Measurements from ENCODE around the gene ZYX.

Gene ZYX

DNA sequence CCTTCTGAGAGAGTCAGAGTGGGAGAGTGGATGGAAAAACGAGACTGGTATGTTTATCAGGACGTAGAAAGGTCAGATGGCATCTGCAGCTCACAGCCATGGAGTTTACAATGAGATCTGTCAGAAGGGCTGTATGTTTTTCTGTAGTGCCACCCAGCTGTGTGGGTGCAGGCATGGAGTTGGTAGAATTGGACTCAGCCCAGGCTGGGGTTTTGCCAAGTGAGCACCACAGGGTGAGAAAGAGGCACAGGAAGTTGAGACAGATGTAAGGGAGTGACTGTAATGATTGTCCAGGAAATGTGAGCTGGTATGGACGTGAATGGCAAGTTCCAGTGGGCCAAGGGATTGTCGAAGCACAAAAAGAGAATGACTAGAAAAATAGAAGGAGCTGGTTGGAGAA lies 9.1 kb upstream of the ZYX start:
- TF ChIP-seq CTCF (IDR thresholded peaks at IDR 0.05; ENCODE audit: low read depth, low read length, missing control alignments) = no peak
- no peak for DNase-seq (ENCODE audit: low read depth)
- no peak overlapping the region for H3K4me3 ChIP-seq (ENCODE audit: low read depth, low read length)
- in situ Hi-C loops (cut with HindIII; ENCODE audit: low sequenced_read_pairs) = no loop called here

DNA sequence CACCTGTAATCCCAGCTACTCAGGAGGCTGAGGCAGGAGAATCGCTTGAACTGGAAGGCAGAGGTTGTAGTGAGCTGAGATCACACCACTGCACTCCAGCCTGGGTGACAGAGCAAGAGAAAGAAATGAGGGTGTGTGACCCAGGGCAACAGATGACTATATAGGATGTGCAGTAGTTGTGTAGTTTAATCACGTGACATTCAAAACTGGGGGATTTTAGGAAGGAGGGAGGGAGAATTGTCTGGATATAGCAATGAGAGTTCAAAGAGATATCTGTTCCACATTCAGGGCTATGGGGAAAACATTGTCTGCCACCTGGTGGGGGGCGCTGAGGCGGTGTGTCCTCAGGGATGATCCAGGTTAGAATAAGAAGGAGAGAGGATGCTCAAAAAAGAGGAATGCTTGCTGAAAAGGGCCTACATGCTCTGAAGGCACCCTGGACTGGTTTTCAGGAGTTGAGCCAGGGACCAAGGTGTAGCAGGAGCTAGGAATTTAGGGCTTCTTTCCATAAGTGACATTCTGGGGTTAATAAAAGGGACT lies 7.8 kb upstream of the ZYX start:
- no peak for TF ChIP-seq CTCF (IDR thresholded peaks at IDR 0.05; ENCODE audit: low read depth, low read length, missing control alignments)
- in situ Hi-C loops (cut with HindIII; ENCODE audit: low sequenced_read_pairs) = no loop called here
- H3K4me3 ChIP-seq (ENCODE audit: low read depth, low read length) = no peak overlapping the region
- DNase-seq (ENCODE audit: low read depth) = no peak

- DNase-seq (ENCODE audit: low read depth) = no peak
- no peak overlapping the region for H3K4me3 ChIP-seq (ENCODE audit: low read depth, low read length)
- in situ Hi-C loops (cut with HindIII; ENCODE audit: low sequenced_read_pairs) = no loop called here
- no peak for TF ChIP-seq CTCF (IDR thresholded peaks at IDR 0.05; ENCODE audit: low read depth, low read length, missing control alignments)
Measured at GRCh38 chr7:143374561-143374960, 6.6 kb upstream of the ZYX start.

- in situ Hi-C loops (cut with HindIII; ENCODE audit: low sequenced_read_pairs) = no loop called here
- TF ChIP-seq CTCF (IDR thresholded peaks at IDR 0.05; ENCODE audit: low read depth, low read length, missing control alignments) = no peak
- H3K4me3 ChIP-seq (ENCODE audit: low read depth, low read length) = no peak overlapping the region
- DNase-seq (ENCODE audit: low read depth) = no peak
Measured at GRCh38 chr7:143375298-143376034, 5.7 kb upstream of the ZYX start.

DNA sequence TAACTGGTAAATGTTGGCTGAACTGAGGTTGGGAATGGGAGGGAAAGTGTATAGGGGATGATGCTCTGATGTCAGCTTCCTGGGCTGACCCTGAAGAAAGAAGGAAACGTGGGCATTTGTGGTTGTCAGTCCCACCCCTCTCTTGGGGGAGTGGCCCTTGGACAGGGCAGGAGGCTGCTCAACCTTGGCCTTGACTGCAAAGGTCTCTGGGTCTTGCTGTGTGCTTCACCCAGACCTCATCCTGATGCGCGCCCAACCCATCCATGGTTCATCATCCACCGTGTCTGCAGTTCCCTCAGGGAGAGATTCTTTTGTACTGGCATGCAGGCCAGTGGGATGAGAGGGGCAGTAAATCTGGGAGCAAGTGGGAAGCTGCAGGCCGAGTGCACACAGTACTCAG lies 4.7 kb upstream of the ZYX start:
- H3K4me3 ChIP-seq (ENCODE audit: low read depth, low read length) = no peak overlapping the region
- DNase-seq (ENCODE audit: low read depth) = no peak
- no peak for TF ChIP-seq CTCF (IDR thresholded peaks at IDR 0.05; ENCODE audit: low read depth, low read length, missing control alignments)
- in situ Hi-C loops (cut with HindIII; ENCODE audit: low sequenced_read_pairs) = no loop called here

DNA sequence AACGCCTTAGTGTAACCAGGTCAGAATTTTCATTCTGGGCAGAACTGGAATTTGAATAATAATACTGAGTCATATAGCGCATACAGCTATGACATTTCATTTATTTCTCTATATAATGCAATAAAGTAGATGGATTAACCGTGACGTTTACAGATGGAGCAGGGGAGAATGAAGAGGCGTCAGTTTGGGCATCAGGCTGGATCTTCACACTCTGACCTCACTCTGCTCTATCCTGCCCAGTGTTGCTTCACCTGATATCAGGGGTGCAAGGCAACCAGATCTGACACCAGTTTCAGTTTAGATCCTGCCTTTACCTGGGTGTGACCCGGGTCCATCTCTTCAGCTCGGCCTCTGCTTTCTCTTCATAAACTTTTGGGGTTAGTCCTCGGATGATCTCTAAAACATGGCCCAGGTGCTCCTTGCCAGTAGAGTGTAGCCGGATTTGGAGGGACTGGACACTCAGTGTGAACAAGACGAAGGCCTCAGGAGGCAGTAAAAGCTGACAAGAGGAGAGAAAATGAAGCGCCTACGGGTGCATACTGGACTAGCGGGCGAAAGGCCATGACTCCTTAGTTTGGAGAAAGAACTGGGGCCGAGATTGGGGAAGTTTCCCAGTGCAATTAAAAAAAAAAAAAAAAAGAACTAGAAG lies 1.4 kb upstream of the ZYX start:
- no peak for TF ChIP-seq CTCF (IDR thresholded peaks at IDR 0.05; ENCODE audit: low read depth, low read length, missing control alignments)
- in situ Hi-C loops (cut with HindIII; ENCODE audit: low sequenced_read_pairs) = no loop called here
- DNase-seq (ENCODE audit: low read depth) = no peak
- H3K4me3 ChIP-seq (ENCODE audit: low read depth, low read length) = peak overlapping the region; percentile 78

Data from astrocyte of the cerebellum (primary cell).